H1 (cell line): ENCODE results near the gene ARHGAP15. TPM values are rescaled to one million over a fixed set of nuclear protein-coding genes. Genes with fewer than 3 reads are reported as not detected.

Experiments
- CTCF ChIA-PET: fragments of 300-600 bp; sonication (Branson Sonifier 250); formaldehyde crosslinking; loops from one replicate; lab custom pipeline; 2021; ENCODE audit not compliant: partially characterized antibody; lab: Charles Lee
- POLR2A ChIA-PET: fragments of 300-600 bp; sonication (Branson Sonifier 250); formaldehyde crosslinking; loops from one replicate; lab custom pipeline; 2021; ENCODE audit warnings: inconsistent platforms; ENCODE audit not compliant: partially characterized antibody; lab: Charles Lee
- DNase-seq, 2 experiments: peaks; one replicate each; pipeline versions ENCODE4 v3.0.0 to v3.0.0-alpha.2; 2010 to 2022; ENCODE audit warnings: low spot score in 2 of 2, low read depth in 1 of 2, mixed read lengths in 1 of 2
- FAIRE-seq: peaks from 2 replicates; lab custom pipeline; 2011; peaks lifted over from hg19 to GRCh38; lab: Jason Lieb, UNC
- H2AFZ ChIP-seq: 2 replicates; pipeline ENCODE4 v1.8.1; 2012; ENCODE audit warnings: low read length, inconsistent platforms
- H2AK5ac ChIP-seq: 2 replicates; pipeline ENCODE4 v1.6.1; 2013; ENCODE audit warnings: low read depth, low read length
- H2BK120ac ChIP-seq: replicated peaks from 2 replicates; pipeline ENCODE3; 2013; ENCODE audit warnings: low read depth, low read length, inconsistent platforms
- H2BK12ac ChIP-seq: 2 replicates; pipeline ENCODE4 v1.6.1; 2013; ENCODE audit warnings: low read depth, low read length
- H2BK15ac ChIP-seq: 2 replicates; pipeline ENCODE4 v1.6.1; 2013; ENCODE audit warnings: low read length
- H2BK20ac ChIP-seq: 2 replicates; pipeline ENCODE4 v1.6.1; 2013; ENCODE audit warnings: low read length
- H2BK5ac ChIP-seq: 2 replicates; pipeline ENCODE4 v1.6.1; 2013; ENCODE audit warnings: low read depth, low read length
- H3K14ac ChIP-seq: 2 replicates; pipeline ENCODE4 v1.6.1; 2013; ENCODE audit warnings: inconsistent platforms; ENCODE audit not compliant: insufficient read length
- H3K18ac ChIP-seq: 2 replicates; pipeline ENCODE4 v1.6.1; 2013; ENCODE audit warnings: low read length; ENCODE audit errors: extremely low read depth
- H3K23ac ChIP-seq: 2 replicates; pipeline ENCODE4 v1.6.1; 2013; ENCODE audit warnings: inconsistent platforms; ENCODE audit not compliant: insufficient read length
- H3K23me2 ChIP-seq: 2 replicates; pipeline ENCODE4 v1.6.1; 2013; ENCODE audit warnings: low read depth, low read length
- H3K27ac ChIP-seq: 2 replicates; pipeline ENCODE4 v1.6.1; 2011; ENCODE audit warnings: low read depth, low read length, inconsistent platforms
- H3K27me3 ChIP-seq, 4 experiments: replicated peaks in 1 of 4; 1 replicate in 1 of 4; 2 replicates in 3 of 4; pipeline versions ENCODE4 v1.6.1 to v1.8.1; 2011 to 2013; ENCODE audit warnings: low read length in 3 of 4, mild to moderate bottlenecking in 3 of 4, inconsistent platforms in 2 of 4, mixed read lengths in 2 of 4, moderate library complexity in 1 of 4; ENCODE audit not compliant: control insufficient read depth in 3 of 4, insufficient read depth in 3 of 4; ENCODE audit errors: extremely low read depth in 1 of 4
- H3K36me3 ChIP-seq, 4 experiments: 2 replicates each; pipeline versions ENCODE4 v1.6.1 to v1.8.1; 2011 to 2013; ENCODE audit warnings: mild to moderate bottlenecking in 4 of 4, low read length in 3 of 4, moderate library complexity in 2 of 4, control low read depth in 1 of 4, inconsistent platforms in 1 of 4; ENCODE audit not compliant: insufficient read depth in 4 of 4, control insufficient read depth in 2 of 4
- H3K4ac ChIP-seq: replicated peaks from 2 replicates; pipeline ENCODE3; 2013; ENCODE audit warnings: low read length, low read depth, mixed read lengths, inconsistent platforms; ENCODE audit not compliant: insufficient read length
- H3K4me1 ChIP-seq, 4 experiments: replicated peaks in 1 of 4; 1 replicate in 1 of 4; 2 replicates in 3 of 4; pipeline versions ENCODE4 v1.6.1 to v1.8.1; 2011 to 2013; ENCODE audit warnings: low read length in 3 of 4, inconsistent platforms in 2 of 4, mixed read lengths in 1 of 4; ENCODE audit not compliant: insufficient read depth in 4 of 4, control insufficient read depth in 3 of 4
- H3K4me2 ChIP-seq, 2 experiments: 2 replicates each; pipeline versions ENCODE4 v1.6.1 to v1.8.1; 2011 to 2013; ENCODE audit warnings: low read depth in 2 of 2, low read length in 2 of 2, control low read depth in 1 of 2, inconsistent platforms in 1 of 2, mild to moderate bottlenecking in 1 of 2; ENCODE audit not compliant: insufficient read depth in 1 of 2
- H3K4me3 ChIP-seq, 4 experiments: fragments of 200-600, 300-600 bp in 1 of 4; sonication (generic), shearing (Covaris generic), sonication (Bioruptor Twin) in 1 of 4; 2 replicates each; pipeline versions ENCODE4 v1.5.1 to v1.8.1; 2011 to 2016; ENCODE audit warnings: low read length in 4 of 4, low read depth in 3 of 4, control low read depth in 2 of 4, inconsistent platforms in 2 of 4, mild to moderate bottlenecking in 2 of 4, mixed read lengths in 1 of 4, moderate library complexity in 1 of 4; ENCODE audit not compliant: insufficient read depth in 2 of 4; ENCODE audit errors: extremely low read depth in 1 of 4
- H3K56ac ChIP-seq: replicated peaks from 2 replicates; pipeline ENCODE3; 2013; ENCODE audit warnings: low read depth, mild to moderate bottlenecking, mixed read lengths, low read length, inconsistent platforms; ENCODE audit not compliant: insufficient read length
- H3K79me1 ChIP-seq: 2 replicates; pipeline ENCODE4 v1.6.1; 2013; ENCODE audit warnings: low read depth, low read length, control low read depth
- H3K79me2 ChIP-seq, 2 experiments: 2 replicates each; pipeline versions ENCODE4 v1.6.1 to v1.8.1; 2012 to 2013; ENCODE audit warnings: low read length in 2 of 2, mild to moderate bottlenecking in 2 of 2, inconsistent platforms in 1 of 2; ENCODE audit not compliant: insufficient read depth in 2 of 2, control insufficient read depth in 1 of 2
- H3K9ac ChIP-seq, 4 experiments: replicated peaks in 1 of 4; 1 replicate in 1 of 4; 2 replicates in 3 of 4; pipeline versions ENCODE4 v1.6.1 to v1.8.1; 2011 to 2013; ENCODE audit warnings: low read depth in 3 of 4, low read length in 3 of 4, control low read depth in 2 of 4, mild to moderate bottlenecking in 2 of 4, moderate library complexity in 2 of 4, inconsistent platforms in 1 of 4; ENCODE audit errors: extremely low read depth in 1 of 4
- H3K9me3 ChIP-seq, 2 experiments: 2 replicates each; pipeline versions ENCODE4 v1.6.1 to v1.8.1; 2012 to 2013; ENCODE audit warnings: mild to moderate bottlenecking in 2 of 2, moderate library complexity in 2 of 2, control low read depth in 1 of 2, inconsistent platforms in 1 of 2, low read depth in 1 of 2, low read length in 1 of 2, mixed read lengths in 1 of 2; ENCODE audit not compliant: insufficient read depth in 2 of 2
- H4K20me1 ChIP-seq, 2 experiments: replicated peaks in 1 of 2; 2 replicates each; pipeline versions ENCODE3 to v1.8.1; 2011 to 2013; ENCODE audit warnings: inconsistent platforms in 2 of 2, low read length in 2 of 2, mild to moderate bottlenecking in 1 of 2; ENCODE audit not compliant: insufficient read depth in 2 of 2, control insufficient read depth in 1 of 2
- H4K5ac ChIP-seq: 2 replicates; pipeline ENCODE4 v1.6.1; 2013; ENCODE audit warnings: low read length, low read depth, mixed read lengths, inconsistent platforms; ENCODE audit not compliant: insufficient read length
- H4K8ac ChIP-seq: 2 replicates; pipeline ENCODE4 v1.8.0; 2013; ENCODE audit warnings: mild to moderate bottlenecking, moderate library complexity, low read length, inconsistent platforms; ENCODE audit not compliant: insufficient read depth; ENCODE audit errors: extremely low read depth
- H4K91ac ChIP-seq: replicated peaks from 2 replicates; pipeline ENCODE3; 2013; ENCODE audit warnings: low read length, mixed read lengths, inconsistent platforms; ENCODE audit not compliant: insufficient read length
- CBX5 ChIP-seq: fragments of 300-800, 300-1000 bp; sonication (generic); IDR thresholded peaks from 2 replicates; pipeline ENCODE4 v1.7.1; 2016; ENCODE audit warnings: antibody characterized with exemption, low read length, low read depth
- CBX8 ChIP-seq: fragments of 300-800, 300-1000 bp; sonication (generic); IDR thresholded peaks from 2 replicates; pipeline ENCODE4 v1.7.1; 2016; ENCODE audit warnings: low read depth, low read length, borderline replicate concordance
- HDAC2 ChIP-seq, 2 experiments: fragments of 300-600 bp in 1 of 2; sonication (generic) in 1 of 2; IDR thresholded peaks; 2 replicates each; pipeline ENCODE4 v1.6.1; 2011 to 2012; ENCODE audit warnings: low read depth in 2 of 2, low read length in 2 of 2, mild to moderate bottlenecking in 2 of 2, moderate library complexity in 2 of 2, borderline replicate concordance in 1 of 2, inconsistent platforms in 1 of 2
- KDM5A ChIP-seq: fragments of 200-600 bp; IDR thresholded peaks from 2 replicates; pipeline ENCODE4 v1.7.1; 2012; ENCODE audit warnings: mild to moderate bottlenecking, low read length, inconsistent platforms, mixed read lengths
- RNF2 ChIP-seq: fragments of 200-900, 300-1000 bp; sonication (generic); IDR thresholded peaks from 2 replicates; pipeline ENCODE4 v1.7.1; 2016; ENCODE audit warnings: borderline replicate concordance, low read depth, mild to moderate bottlenecking, antibody characterized with exemption, low read length; ENCODE audit not compliant: poor library complexity, severe bottlenecking; ENCODE audit errors: missing control alignments
- RXRA ChIP-seq: IDR thresholded peaks from 2 replicates; pipeline ENCODE4 v1.6.1; 2011; ENCODE audit warnings: low read depth, mild to moderate bottlenecking, low read length, moderate library complexity; ENCODE audit not compliant: insufficient read depth
- SP4 ChIP-seq: IDR thresholded peaks from 2 replicates; pipeline ENCODE4 v1.6.1; 2012; ENCODE audit warnings: low read length, inconsistent platforms
- TAF1 ChIP-seq: IDR thresholded peaks from 2 replicates; pipeline ENCODE4 v1.6.1; 2011; ENCODE audit warnings: mild to moderate bottlenecking, low read depth, low read length
- TBP ChIP-seq: IDR thresholded peaks from 2 replicates; pipeline ENCODE4 v1.6.1; 2011; ENCODE audit warnings: low read depth, low read length, improper control_type of control experiment
- WGBS, 2 experiments: shearing (Covaris generic) in 1 of 2; methylation state at CpG; one replicate each; pipeline versions ENCODE4 v1.1.6 to v1.1.7; 2013 to 2015; ENCODE audit warnings: low lambda C conversion rate in 2 of 2, mixed read lengths in 2 of 2, inconsistent platforms in 1 of 2, low coverage in 1 of 2, missing lambda C conversion rate in 1 of 2; ENCODE audit not compliant: insufficient replicate concordance in 2 of 2, insufficient coverage in 1 of 2, insufficient read length in 1 of 2; ENCODE audit errors: extremely low coverage in 1 of 2, missing lambda C conversion rate in 1 of 2; 5-methylcytosine and 5-hydroxymethylcytosine counted together
- polyA plus RNA-seq, 7 experiments: library from polyadenylated mRNA; depleted of rRNA in 3 of 7; stranded (reverse) in 5 of 7; unstranded in 2 of 7; fragments of >200 nt in 5 of 7; fragments of 200-250 nt in 2 of 7; gene quantifications; 1 replicate in 5 of 7; 2 replicates in 1 of 7; 4 replicates in 1 of 7; pipeline versions ENCODE4 v1.2.1 to v1.2.3, GENCODE V29; 2011 to 2013; ENCODE audit warnings: missing spikeins in 2 of 7, mixed read lengths in 2 of 7
- total RNA-seq: library from RNA; stranded (reverse); fragmentation: NEBNext Ultra II Directional; extraction: Animal tissue kit (Norgen Biotek cat#: 25700); gene quantifications from 2 replicates; pipeline ENCODE4 v1.2.1, GENCODE V29; 2021

The ARHGAP15 gene
- total and polyA plus RNA-seq, 2 of the 8 experiments (the other 6 are each of a cell fraction or from before 2014, with no cell fraction given) = not detected

- H3K36me3 ChIP-seq = no peaks in the 10 kb centered on the region
- H3K4me2 ChIP-seq = no peak overlapping the region
- no peaks in the 10 kb centered on the region for H3K4me1 ChIP-seq
- H2AFZ ChIP-seq = peak overlapping the region; percentile 41
- no peak overlapping the region for H3K18ac ChIP-seq
- H3K4me3 ChIP-seq = no peak overlapping the region
- no peak overlapping the region for H3K56ac ChIP-seq
- H3K23ac ChIP-seq = no peak overlapping the region
- H3K27ac ChIP-seq = no peak overlapping the region
- no peak overlapping the region for H2AK5ac ChIP-seq
- no peaks in the 10 kb centered on the region for H3K79me2 ChIP-seq
- CTCF ChIA-PET = no interaction called here
- no peak overlapping the region for H2BK15ac ChIP-seq
- no peaks in the 10 kb centered on the region for H3K23me2 ChIP-seq
- no peak overlapping the region for H4K5ac ChIP-seq
- TF ChIP-seq CBX8 (no peak), TAF1 (no peak), CBX5 (no peak), RXRA (no peak), KDM5A (no peak), TBP (no peak), RNF2 (no peak), SP4 (no peak), HDAC2 (IDR thresholded peaks at IDR 0.05; ENCODE audit: borderline replicate concordance in 1 of 2, low read depth in 2 of 2, low read length in 2 of 2) (no peak)
- POLR2A ChIA-PET = no interaction called here
- no peak overlapping the region for H3K9ac ChIP-seq
- H2BK5ac ChIP-seq = no peak overlapping the region
- 95% methylated on average over 8 of the region's 8 CpGs; no CpG with 5 or more reads in 1 of the 2 experiments for WGBS, 2 experiments
- no peak overlapping the region for H4K91ac ChIP-seq
- no peaks in the 10 kb centered on the region for H3K79me1 ChIP-seq
- DNase-seq (no peak), FAIRE-seq (no peak)
- no peaks in the 10 kb centered on the region for H3K27me3 ChIP-seq
- no peak overlapping the region for H2BK12ac ChIP-seq
- no peak overlapping the region for H3K4ac ChIP-seq
- H2BK20ac ChIP-seq = no peak overlapping the region
- H3K9me3 ChIP-seq = no peaks in the 10 kb centered on the region
- no peak overlapping the region for H4K8ac ChIP-seq
- no peaks in the 10 kb centered on the region for H4K20me1 ChIP-seq
- no peak overlapping the region for H2BK120ac ChIP-seq
- H3K14ac ChIP-seq = no peak overlapping the region
Observed at GRCh38 chr2:143382573-143382972, 253.4 kb downstream of the ARHGAP15 start.
